Retinal pigment epithelial cell (primary cell): ENCODE results near the gene CDC6.

Source experiments
- DNase-seq: peaks from one replicate; pipeline ENCODE4 v3.0.0-alpha.2; 2010; ENCODE audit warnings: low read depth
- H3K4me3 ChIP-seq: 2 replicates; pipeline ENCODE4 v1.5.1; 2011; ENCODE audit warnings: mild to moderate bottlenecking, low read length, control low read depth, moderate library complexity
- CTCF ChIP-seq: conservative IDR thresholded peaks from 2 replicates; pipeline ENCODE4 v1.5.1; 2011; ENCODE audit warnings: low read depth, low read length, control low read depth, inconsistent platforms

CDC6 gene

GRCh38 chr17:40306395-40306794 is 18.7 kb downstream of the CDC6 start:
- no peak overlapping the region for H3K4me3 ChIP-seq
- no peak for DNase-seq
- TF ChIP-seq CTCF = no peak

GRCh38 chr17:40307001-40307730 is 19.5 kb downstream of the CDC6 start:
- DNase-seq = peak; percentile 76
- H3K4me3 ChIP-seq = no peak overlapping the region
- no peak for TF ChIP-seq CTCF

GRCh38 chr17:40307740-40308239 is 20.1 kb downstream of the CDC6 start:
- no peak for TF ChIP-seq CTCF
- no peak for DNase-seq
- no peak overlapping the region for H3K4me3 ChIP-seq

- DNase-seq = no peak
- TF ChIP-seq CTCF = no peak
Observed at GRCh38 chr17:40309031-40309948, 21.6 kb downstream of the CDC6 start, which contains the start of gene RARA. RARA (plus strand) TSS chr17:40309180; CDS start chr17:40331219, 22,039 bp downstream.

GRCh38 chr17:40309949-40310510 is 22.4 kb downstream of the CDC6 start:
- DNase-seq = no peak
- peak overlapping the region; percentile 87 for H3K4me3 ChIP-seq
- no peak for TF ChIP-seq CTCF

More at GRCh38 chr17:40309031-40309948, 21.6 kb downstream of the CDC6 start, which contains the start of gene RARA:
- H3K4me3 ChIP-seq = peak within 1 kb of the TSS; percentile 87

- no peak for TF ChIP-seq CTCF
- peak overlapping the region; percentile 87 for H3K4me3 ChIP-seq
- peak; percentile 71 for DNase-seq
Observed at GRCh38 chr17:40310882-40311391, 23.3 kb downstream of the CDC6 start.
